ENCODE data around the gene IFIT5.

DNA sequence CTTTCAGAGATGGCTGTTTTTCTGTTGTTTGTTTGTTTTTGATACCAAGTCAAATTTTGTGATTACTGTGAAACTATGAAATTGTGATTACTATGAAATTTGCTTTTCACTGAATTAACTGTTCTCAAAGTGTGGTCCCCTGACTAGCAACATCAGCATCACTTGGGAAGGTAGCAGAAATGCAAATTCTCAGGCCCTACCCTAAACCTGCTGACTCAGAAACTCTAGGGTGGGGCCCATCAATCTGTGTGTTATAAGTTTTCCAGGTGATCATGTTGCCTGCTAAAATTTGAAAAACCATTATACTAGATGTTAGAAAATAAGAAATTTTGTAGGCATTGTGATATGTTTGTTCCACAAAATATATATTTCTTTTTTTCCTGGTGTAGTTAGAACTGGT, 35.3 kb upstream of the IFIT5 start:
- TF ChIP-seq CTCF (IDR thresholded peaks at IDR 0.05; ENCODE audit: insufficient read depth, low read depth, low read length) (no peak), EZH2 (IDR thresholded peaks at IDR 0.05; ENCODE audit: insufficient read depth, low read length) (no peak)

All from astrocyte (in vitro differentiated cells and primary cell).